HEK293 (cell line): Measurements from ENCODE around the gene PSMD12.

ENCODE experiments used
- CTCF ChIA-PET: fragments of 350-600 bp; formaldehyde crosslinking; extraction: SDS; loops from one replicate; lab custom pipeline; 2021; ENCODE audit warnings: antibody characterized with exemption; lab: Yijun Ruan, JAX
- POLR2A ChIA-PET: fragments of 300-600 bp; formaldehyde crosslinking; extraction: SDS; loops from one replicate; lab custom pipeline; 2020; ENCODE audit warnings: antibody characterized with exemption, inconsistent platforms; lab: Yijun Ruan, JAX
- H3K27ac ChIP-seq: fragments of 200-500 bp; sonication (Bioruptor generic); 2 replicates; pipeline ENCODE4 v1.5.1; 2014; ENCODE audit warnings: low read depth, low read length, control low read depth, inconsistent platforms; ENCODE audit errors: extremely low read depth
- H3K36me3 ChIP-seq, 2 experiments: fragments of 200-500 bp in 1 of 2; sonication (Bioruptor generic) in 1 of 2; 1 replicate in 1 of 2; 2 replicates in 1 of 2; pipeline ENCODE4 v1.5.1; 2014 to 2017; ENCODE audit warnings: inconsistent platforms in 2 of 2, low read length in 2 of 2; ENCODE audit not compliant: control insufficient read depth in 2 of 2, insufficient read depth in 1 of 2
- H3K4me1 ChIP-seq: fragments of 200-500 bp; sonication (Bioruptor generic); 2 replicates; pipeline ENCODE4 v1.5.1; 2014; ENCODE audit warnings: mild to moderate bottlenecking, low read length, inconsistent platforms; ENCODE audit not compliant: control insufficient read depth, insufficient read depth
- H3K4me3 ChIP-seq: 2 replicates; pipeline ENCODE4 v1.5.1; 2011; ENCODE audit warnings: low read depth, mild to moderate bottlenecking, control low read depth, low read length, moderate library complexity
- H3K9me3 ChIP-seq: fragments of 200-500 bp; sonication (Bioruptor generic); 2 replicates; pipeline ENCODE4 v1.5.1; 2014; ENCODE audit warnings: low read depth, low read length, inconsistent platforms; ENCODE audit not compliant: control insufficient read depth, insufficient read depth
- EGR2 ChIP-seq: fragments of 450-650 bp; formaldehyde crosslinking; IDR thresholded peaks from 2 replicates; pipeline ENCODE4 v1.5.1; 2016; ENCODE audit warnings: low read depth, missing biosample characterization, missing genetic modification characterization
- KLF10 ChIP-seq: fragments of 450-650 bp; IDR thresholded peaks from 2 replicates; pipeline ENCODE4 v1.5.1; 2018; ENCODE audit warnings: missing biosample characterization, mild to moderate bottlenecking, missing genetic modification characterization
- KLF17 ChIP-seq: fragments of 450-650 bp; formaldehyde crosslinking; IDR thresholded peaks from 2 replicates; pipeline ENCODE4 v1.5.1; 2016; ENCODE audit warnings: missing biosample characterization, missing genetic modification characterization
- RBAK ChIP-seq: fragments of 450-650 bp; formaldehyde crosslinking; IDR thresholded peaks from 2 replicates; pipeline ENCODE4 v1.5.1; 2016; ENCODE audit warnings: missing biosample characterization, missing genetic modification characterization
- REPIN1 ChIP-seq: fragments of 450-650 bp; formaldehyde crosslinking; IDR thresholded peaks from 2 replicates; pipeline ENCODE4 v1.5.1; 2017; ENCODE audit warnings: missing biosample characterization, missing genetic modification characterization, low read depth
- SCRT1 ChIP-seq: fragments of 450-650 bp; formaldehyde crosslinking; IDR thresholded peaks from 2 replicates; pipeline ENCODE4 v1.5.1; 2016; ENCODE audit warnings: missing biosample characterization, missing genetic modification characterization, borderline replicate concordance
- SCRT2 ChIP-seq: fragments of 450-650 bp; formaldehyde crosslinking; IDR thresholded peaks from 2 replicates; pipeline ENCODE4 v1.5.1; 2016; ENCODE audit warnings: missing biosample characterization, missing genetic modification characterization
- SP2 ChIP-seq: fragments of 450-650 bp; formaldehyde crosslinking; IDR thresholded peaks from 2 replicates; pipeline ENCODE4 v1.5.1; 2016; ENCODE audit warnings: missing biosample characterization, missing genetic modification characterization
- YY2 ChIP-seq: fragments of 450-650 bp; formaldehyde crosslinking; IDR thresholded peaks from 2 replicates; pipeline ENCODE4 v1.5.1; 2016; ENCODE audit warnings: missing biosample characterization, missing genetic modification characterization
- ZBTB7A ChIP-seq: fragments of 450-650 bp; formaldehyde crosslinking; IDR thresholded peaks from 2 replicates; pipeline ENCODE4 v1.5.1; 2016; ENCODE audit warnings: low read depth, missing biosample characterization, missing genetic modification characterization
- ZNF112 ChIP-seq: fragments of 450-650 bp; formaldehyde crosslinking; IDR thresholded peaks from 2 replicates; pipeline ENCODE4 v1.5.0; 2017; ENCODE audit warnings: missing biosample characterization, missing genetic modification characterization
- ZNF121 ChIP-seq: fragments of 450-650 bp; formaldehyde crosslinking; IDR thresholded peaks from 2 replicates; pipeline ENCODE4 v1.5.1; 2016; ENCODE audit warnings: missing biosample characterization, missing genetic modification characterization
- ZNF155 ChIP-seq: fragments of 450-650 bp; formaldehyde crosslinking; IDR thresholded peaks from 2 replicates; pipeline ENCODE4 v1.5.1; 2016; ENCODE audit warnings: missing biosample characterization, missing genetic modification characterization
- ZNF174 ChIP-seq: fragments of 450-650 bp; formaldehyde crosslinking; IDR thresholded peaks from 2 replicates; pipeline ENCODE4 v1.5.0; 2017; ENCODE audit warnings: missing biosample characterization, mild to moderate bottlenecking, missing genetic modification characterization
- ZNF24 ChIP-seq: fragments of 450-650 bp; formaldehyde crosslinking; IDR thresholded peaks from 2 replicates; pipeline ENCODE4 v1.5.1; 2016; ENCODE audit warnings: missing biosample characterization, missing genetic modification characterization
- ZNF354C ChIP-seq: fragments of 450-650 bp; formaldehyde crosslinking; IDR thresholded peaks from 2 replicates; pipeline ENCODE4 v1.5.1; 2016; ENCODE audit warnings: missing biosample characterization, missing genetic modification characterization, low read depth, borderline replicate concordance
- ZNF404 ChIP-seq: fragments of 450-650 bp; formaldehyde crosslinking; IDR thresholded peaks from 2 replicates; pipeline ENCODE4 v1.5.1; 2017; ENCODE audit warnings: missing biosample characterization, missing genetic modification characterization
- ZNF561 ChIP-seq: fragments of 450-650 bp; IDR thresholded peaks from 2 replicates; pipeline ENCODE4 v1.5.1; 2018; ENCODE audit warnings: missing biosample characterization, missing genetic modification characterization, borderline replicate concordance
- ZNF785 ChIP-seq: fragments of 450-650 bp; formaldehyde crosslinking; IDR thresholded peaks from 2 replicates; pipeline ENCODE4 v1.5.1; 2016; ENCODE audit warnings: missing biosample characterization, missing genetic modification characterization
- ZNF837 ChIP-seq: fragments of 450-650 bp; formaldehyde crosslinking; IDR thresholded peaks from 2 replicates; pipeline ENCODE4 v1.5.1; 2016; ENCODE audit warnings: missing biosample characterization, missing genetic modification characterization
- TF ChIP-seq, protein P1 (sequence below): fragments of 450-650 bp; formaldehyde crosslinking; IDR thresholded peaks from 2 replicates; pipeline ENCODE4 v1.5.1; 2016; ENCODE audit warnings: missing biosample characterization, missing genetic modification characterization
- TF ChIP-seq, protein P2 (sequence below): fragments of 450-650 bp; formaldehyde crosslinking; IDR thresholded peaks from 2 replicates; pipeline ENCODE4 v1.5.1; 2017; ENCODE audit warnings: missing biosample characterization, missing genetic modification characterization
- TF ChIP-seq, protein P3 (sequence below): fragments of 450-650 bp; formaldehyde crosslinking; IDR thresholded peaks from 2 replicates; pipeline ENCODE4 v1.5.1; 2016; ENCODE audit warnings: missing biosample characterization, missing genetic modification characterization
- TF ChIP-seq, protein P4 (sequence below): fragments of 450-650 bp; IDR thresholded peaks from 2 replicates; pipeline ENCODE4 v1.5.1; 2018; ENCODE audit warnings: missing biosample characterization, missing genetic modification characterization

The PSMD12 gene

GRCh38 chr17:67386965-67387551, 20.7 kb upstream of the PSMD12 start (continued):
- TF ChIP-seq, protein P1, sequence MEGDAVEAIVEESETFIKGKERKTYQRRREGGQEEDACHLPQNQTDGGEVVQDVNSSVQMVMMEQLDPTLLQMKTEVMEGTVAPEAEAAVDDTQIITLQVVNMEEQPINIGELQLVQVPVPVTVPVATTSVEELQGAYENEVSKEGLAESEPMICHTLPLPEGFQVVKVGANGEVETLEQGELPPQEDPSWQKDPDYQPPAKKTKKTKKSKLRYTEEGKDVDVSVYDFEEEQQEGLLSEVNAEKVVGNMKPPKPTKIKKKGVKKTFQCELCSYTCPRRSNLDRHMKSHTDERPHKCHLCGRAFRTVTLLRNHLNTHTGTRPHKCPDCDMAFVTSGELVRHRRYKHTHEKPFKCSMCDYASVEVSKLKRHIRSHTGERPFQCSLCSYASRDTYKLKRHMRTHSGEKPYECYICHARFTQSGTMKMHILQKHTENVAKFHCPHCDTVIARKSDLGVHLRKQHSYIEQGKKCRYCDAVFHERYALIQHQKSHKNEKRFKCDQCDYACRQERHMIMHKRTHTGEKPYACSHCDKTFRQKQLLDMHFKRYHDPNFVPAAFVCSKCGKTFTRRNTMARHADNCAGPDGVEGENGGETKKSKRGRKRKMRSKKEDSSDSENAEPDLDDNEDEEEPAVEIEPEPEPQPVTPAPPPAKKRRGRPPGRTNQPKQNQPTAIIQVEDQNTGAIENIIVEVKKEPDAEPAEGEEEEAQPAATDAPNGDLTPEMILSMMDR (tag by site-specific recombination), result peak; percentile 63

DNA sequence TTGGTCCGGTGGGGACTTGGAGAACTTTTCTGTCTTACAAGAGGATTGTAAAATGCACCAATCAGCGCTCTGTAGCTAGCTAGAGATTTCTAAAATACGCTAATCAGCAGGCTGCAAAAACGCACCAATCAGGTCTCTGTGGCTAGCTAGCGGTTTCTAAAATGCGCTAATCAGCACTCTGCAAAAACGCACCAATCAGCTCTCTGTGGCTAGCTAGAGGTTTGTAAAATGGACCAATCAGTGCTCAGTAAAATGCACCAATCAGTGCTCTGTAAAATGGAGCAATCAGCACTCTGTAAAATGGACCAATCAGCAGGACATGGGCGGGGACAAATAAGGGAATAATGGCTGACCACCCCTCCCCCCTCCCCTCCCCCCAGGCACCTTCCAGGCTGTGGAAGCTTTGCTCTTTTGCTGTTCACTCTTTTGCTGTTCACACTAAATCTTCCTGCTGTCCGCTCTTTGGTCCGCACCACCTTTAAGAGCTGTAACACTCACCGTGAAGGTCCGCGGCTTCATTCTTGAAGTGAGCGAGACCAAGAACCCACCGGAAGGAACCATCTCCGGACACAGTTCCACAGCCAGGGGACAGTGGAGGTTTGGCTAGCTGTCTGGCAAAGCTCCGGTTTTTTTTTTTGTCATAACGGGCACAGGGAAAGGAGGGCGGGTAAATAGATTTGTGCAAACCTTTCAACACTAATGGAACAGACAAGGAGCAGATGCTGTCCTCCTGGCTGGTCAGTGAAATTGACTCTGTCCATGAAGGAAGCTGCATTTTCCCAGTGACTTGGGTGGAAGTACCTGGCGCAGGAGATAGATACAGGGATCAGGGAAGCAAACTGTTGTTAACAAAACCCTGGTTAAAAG, 19.0 kb upstream of the PSMD12 start:
- no peak overlapping the region for H3K4me3 ChIP-seq
- ChIA-PET POLR2A (no interaction called here), CTCF (interaction anchor here (0.6 to 6.7 kb wide), 14 partner anchors 10 to 308 kb away, joined by 3 to 68 read pairs (median 3); partner anchors contain the start of gene PITPNC1)
- no peaks in the 10 kb centered on the region for H3K36me3 ChIP-seq
- H3K4me1 ChIP-seq, result peaks cover 5% of the 10 kb centered on the region; the same call in 1 of the 2 replicates
- no peaks in the 10 kb centered on the region for H3K9me3 ChIP-seq
- no peak overlapping the region for H3K27ac ChIP-seq
- no peak for TF ChIP-seq ZNF155 (tag by site-specific recombination)
- no peak for TF ChIP-seq RBAK
- TF ChIP-seq ZNF404, result no peak
- no peak for TF ChIP-seq SCRT1 (tag by site-specific recombination)
- TF ChIP-seq ZBTB7A (tag by site-specific recombination), result no peak
- no peak for TF ChIP-seq ZNF837 (tag by site-specific recombination)

DNA sequence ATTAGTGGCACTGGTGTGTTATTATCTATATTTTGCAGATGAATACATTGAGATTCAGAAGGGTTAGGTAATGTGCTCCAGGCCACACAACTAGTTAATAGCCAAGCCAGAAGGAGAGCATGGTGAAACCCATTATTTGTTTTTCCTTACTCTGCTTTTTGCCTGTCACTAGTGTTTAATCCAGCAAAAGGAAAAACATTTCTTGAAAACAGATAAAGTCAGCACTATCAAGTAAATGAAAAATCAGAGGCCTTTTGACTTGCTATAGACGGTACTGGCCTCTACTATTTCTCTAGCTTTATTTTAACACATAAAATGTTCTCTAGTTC, 15.5 kb upstream of the PSMD12 start:
- Histone ChIP-seq H3K27ac (no peak overlapping the region), H3K9me3 (no peaks in the 10 kb centered on the region), H3K4me1 (no peaks in the 10 kb centered on the region), H3K36me3 (no peaks in the 10 kb centered on the region), H3K4me3 (no peak overlapping the region)
- ChIA-PET POLR2A (no interaction called here), CTCF (interaction anchor here (0.5 to 1.2 kb wide), 2 partner anchors 115 to 249 kb away, joined by 4 to 5 read pairs; no protein-coding TSS in a partner anchor)
- TF ChIP-seq ZNF174 (tag by site-specific recombination), result no peak
- TF ChIP-seq SCRT2, result no peak
- no peak for TF ChIP-seq KLF10 (tag by site-specific recombination)
- no peak for TF ChIP-seq KLF17
- TF ChIP-seq YY2 (tag by site-specific recombination), result no peak
- TF ChIP-seq, protein P2, sequence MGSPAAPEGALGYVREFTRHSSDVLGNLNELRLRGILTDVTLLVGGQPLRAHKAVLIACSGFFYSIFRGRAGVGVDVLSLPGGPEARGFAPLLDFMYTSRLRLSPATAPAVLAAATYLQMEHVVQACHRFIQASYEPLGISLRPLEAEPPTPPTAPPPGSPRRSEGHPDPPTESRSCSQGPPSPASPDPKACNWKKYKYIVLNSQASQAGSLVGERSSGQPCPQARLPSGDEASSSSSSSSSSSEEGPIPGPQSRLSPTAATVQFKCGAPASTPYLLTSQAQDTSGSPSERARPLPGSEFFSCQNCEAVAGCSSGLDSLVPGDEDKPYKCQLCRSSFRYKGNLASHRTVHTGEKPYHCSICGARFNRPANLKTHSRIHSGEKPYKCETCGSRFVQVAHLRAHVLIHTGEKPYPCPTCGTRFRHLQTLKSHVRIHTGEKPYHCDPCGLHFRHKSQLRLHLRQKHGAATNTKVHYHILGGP (tag by site-specific recombination), result no peak
- TF ChIP-seq SP2, result no peak
- TF ChIP-seq ZNF354C (tag by site-specific recombination), result no peak
- no peak for TF ChIP-seq REPIN1
- no peak for TF ChIP-seq EGR2
- TF ChIP-seq, protein P3, sequence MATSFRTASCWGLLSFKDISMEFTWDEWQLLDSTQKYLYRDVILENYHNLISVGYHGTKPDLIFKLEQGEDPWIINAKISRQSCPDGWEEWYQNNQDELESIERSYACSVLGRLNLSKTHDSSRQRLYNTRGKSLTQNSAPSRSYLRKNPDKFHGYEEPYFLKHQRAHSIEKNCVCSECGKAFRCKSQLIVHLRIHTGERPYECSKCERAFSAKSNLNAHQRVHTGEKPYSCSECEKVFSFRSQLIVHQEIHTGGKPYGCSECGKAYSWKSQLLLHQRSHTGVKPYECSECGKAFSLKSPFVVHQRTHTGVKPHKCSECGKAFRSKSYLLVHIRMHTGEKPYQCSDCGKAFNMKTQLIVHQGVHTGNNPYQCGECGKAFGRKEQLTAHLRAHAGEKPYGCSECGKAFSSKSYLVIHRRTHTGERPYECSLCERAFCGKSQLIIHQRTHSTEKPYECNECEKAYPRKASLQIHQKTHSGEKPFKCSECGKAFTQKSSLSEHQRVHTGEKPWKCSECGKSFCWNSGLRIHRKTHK, result no peak
- TF ChIP-seq, protein P4, sequence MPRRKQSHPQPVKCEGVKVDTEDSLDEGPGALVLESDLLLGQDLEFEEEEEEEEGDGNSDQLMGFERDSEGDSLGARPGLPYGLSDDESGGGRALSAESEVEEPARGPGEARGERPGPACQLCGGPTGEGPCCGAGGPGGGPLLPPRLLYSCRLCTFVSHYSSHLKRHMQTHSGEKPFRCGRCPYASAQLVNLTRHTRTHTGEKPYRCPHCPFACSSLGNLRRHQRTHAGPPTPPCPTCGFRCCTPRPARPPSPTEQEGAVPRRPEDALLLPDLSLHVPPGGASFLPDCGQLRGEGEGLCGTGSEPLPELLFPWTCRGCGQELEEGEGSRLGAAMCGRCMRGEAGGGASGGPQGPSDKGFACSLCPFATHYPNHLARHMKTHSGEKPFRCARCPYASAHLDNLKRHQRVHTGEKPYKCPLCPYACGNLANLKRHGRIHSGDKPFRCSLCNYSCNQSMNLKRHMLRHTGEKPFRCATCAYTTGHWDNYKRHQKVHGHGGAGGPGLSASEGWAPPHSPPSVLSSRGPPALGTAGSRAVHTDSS (tag by site-specific recombination), result no peak
- TF ChIP-seq ZNF785 (tag by site-specific recombination), result no peak
- no peak for TF ChIP-seq ZNF561
- TF ChIP-seq ZNF121 (tag by site-specific recombination), result no peak
- no peak for TF ChIP-seq ZNF24 (tag by site-specific recombination)
- TF ChIP-seq ZNF112 (tag by site-specific recombination), result no peak
